Calu3 (cell line): Measurements from ENCODE around the gene FAM114A1. TPM values are rescaled to one million over a fixed set of nuclear protein-coding genes. Genes with fewer than 3 reads are reported as not detected.
A peak's percentile ranks its signal among the peaks of the same experiment; 100 is the strongest.

Source experiments
- BruUV-seq: library from RNA; stranded (reverse); fragments of 400-500 nt; replicated peaks from 2 replicates; lab custom pipeline; 2021; lab: Mats Ljungman, UMichigan
- CTCF ChIA-PET: fragments of 300-600 bp; sonication (Branson Sonifier 250); formaldehyde crosslinking; loops from one replicate; lab custom pipeline; 2022; ENCODE audit warnings: antibody characterized with exemption; lab: Charles Lee
- DNase-seq: peaks from one replicate; pipeline ENCODE4 v3.0.0; 2022
- H3K27ac Mint-ChIP-seq: one replicate; pipeline ENCODE4 v1.8.0; 2022; ENCODE audit warnings: mixed read lengths; ENCODE audit not compliant: unreplicated experiment
- H3K27me3 Mint-ChIP-seq: one replicate; pipeline ENCODE4 v1.8.0; 2022; ENCODE audit warnings: mixed read lengths; ENCODE audit not compliant: unreplicated experiment
- H3K36me3 Mint-ChIP-seq: one replicate; pipeline ENCODE4 v1.8.0; 2022; ENCODE audit warnings: mild to moderate bottlenecking, moderate library complexity, mixed read lengths; ENCODE audit not compliant: insufficient read depth, unreplicated experiment
- H3K4me1 Mint-ChIP-seq: one replicate; pipeline ENCODE4 v1.8.0; 2022; ENCODE audit warnings: mild to moderate bottlenecking, low read depth, mixed read lengths; ENCODE audit not compliant: unreplicated experiment
- H3K4me3 Mint-ChIP-seq: one replicate; pipeline ENCODE4 v1.8.0; 2022; ENCODE audit warnings: mild to moderate bottlenecking, low read depth, moderate library complexity, mixed read lengths; ENCODE audit not compliant: unreplicated experiment
- H3K9me3 Mint-ChIP-seq: one replicate; pipeline ENCODE4 v1.8.0; 2022; ENCODE audit warnings: low read depth, mixed read lengths; ENCODE audit not compliant: unreplicated experiment
- CTCF ChIP-seq: fragments of 200-600 bp; IDR thresholded peaks from one replicate; pipeline ENCODE4 v1.8.0; 2022; ENCODE audit warnings: antibody characterized with exemption; ENCODE audit not compliant: unreplicated experiment
- intact Hi-C: fragments of 100-400 bp; cut with micrococcal nuclease; formaldehyde crosslinking; loops from one replicate; pipeline ENCODE4 v1.10.0; 2022; ENCODE audit not compliant: unreplicated experiment
- total RNA-seq: library from RNA; stranded (reverse); gene quantifications from 2 replicates; pipeline ENCODE4 v1.2.3, GENCODE V29; 2022

FAM114A1 gene
- total RNA-seq, 1 experiment from 2014 or later, result 22.1 TPM

- CTCF ChIA-PET, result interaction anchor here (1.4 kb wide), 1 partner anchor 96 kb away, joined by 3 read pairs; no protein-coding TSS in a partner anchor
- Mint-ChIP-seq H3K9me3 (no peaks in the 10 kb centered on the region), H3K27ac (peak overlapping the region; percentile 17), H3K4me1 (peaks cover 27% of the 10 kb centered on the region), H3K4me3 (no peak overlapping the region), H3K27me3 (no peaks in the 10 kb centered on the region), H3K36me3 (no peaks in the 10 kb centered on the region)
- TF ChIP-seq CTCF, result no peak
- BruUV-seq, result no TSS peak
- no peak for DNase-seq
- intact Hi-C loops, result loop anchor here (10.0 kb wide), 1 partner anchor 791 kb away; no protein-coding TSS in a partner anchor
Observed at GRCh38 chr4:38855466-38855865, 12.1 kb upstream of the FAM114A1 start.

- Mint-ChIP-seq H3K9me3 (no peaks in the 10 kb centered on the region), H3K4me3 (no peak overlapping the region), H3K27me3 (no peaks in the 10 kb centered on the region), H3K27ac (peak overlapping the region; percentile 17), H3K36me3 (no peaks in the 10 kb centered on the region), H3K4me1 (peaks cover 27% of the 10 kb centered on the region)
- CTCF ChIA-PET, result interaction anchor here (1.4 kb wide), 1 partner anchor 97 kb away, joined by 3 read pairs; no protein-coding TSS in a partner anchor
- no peak for TF ChIP-seq CTCF
- intact Hi-C loops, result loop anchor here (1.0 to 10.0 kb wide), 2 partner anchors 98 to 791 kb away; no protein-coding TSS in a partner anchor
- DNase-seq, result no peak
- BruUV-seq, result no TSS peak
Observed at GRCh38 chr4:38856046-38856445, 11.6 kb upstream of the FAM114A1 start.

- Mint-ChIP-seq H3K9me3 (no peaks in the 10 kb centered on the region), H3K4me1 (peaks cover 27% of the 10 kb centered on the region), H3K27me3 (no peaks in the 10 kb centered on the region), H3K27ac (peak within 1 kb of the TSS; percentile 81), H3K4me3 (peak within 1 kb of the TSS; percentile 11), H3K36me3 (no peaks in the 10 kb centered on the region)
- no peak for TF ChIP-seq CTCF
- CTCF ChIA-PET, result interaction anchor here (1.4 kb wide), 1 partner anchor 97 kb away, joined by 3 read pairs; no protein-coding TSS in a partner anchor
- intact Hi-C loops, result loop anchor here (1.0 to 10.0 kb wide), 2 partner anchors 98 to 792 kb away; no protein-coding TSS in a partner anchor
- DNase-seq, result peak; percentile 62
- BruUV-seq, result no TSS peak
Observed at GRCh38 chr4:38856524-38857337, 10.9 kb upstream of the FAM114A1 start, which contains the start of gene TLR6. TSS of gene TLR6 (minus strand) at chr4:38856817. CDS start at chr4:38829473, 27,344 bp downstream.

- H3K9me3 Mint-ChIP-seq, result no peaks in the 10 kb centered on the region
- peaks cover 27% of the 10 kb centered on the region for H3K4me1 Mint-ChIP-seq
- no peaks in the 10 kb centered on the region for H3K27me3 Mint-ChIP-seq
- CTCF ChIA-PET, result no interaction called here
- H3K4me3 Mint-ChIP-seq, result peak overlapping the region; percentile 11
- no peak for TF ChIP-seq CTCF
- peak overlapping the region; percentile 81 for H3K27ac Mint-ChIP-seq
- no peaks in the 10 kb centered on the region for H3K36me3 Mint-ChIP-seq
- DNase-seq, result peak; percentile 27
- no TSS peak for BruUV-seq
- intact Hi-C loops, result loop anchor here (10.0 kb wide), 1 partner anchor 793 kb away; no protein-coding TSS in a partner anchor
Observed at GRCh38 chr4:38857354-38858096, 10.1 kb upstream of the FAM114A1 start.
